A673 (cell line): ENCODE results near the gene PSD2. TPM values are rescaled to one million over a fixed set of nuclear protein-coding genes. Genes with fewer than 3 reads are reported as not detected.

ENCODE experiments used
- BruUV-seq: library from RNA; stranded (reverse); fragments of 400-500 nt; replicated peaks from 2 replicates; lab custom pipeline; 2021; lab: Mats Ljungman, UMichigan
- CTCF ChIA-PET: fragments of 300-600 bp; sonication (Branson Sonifier 250); formaldehyde crosslinking; loops from one replicate; lab custom pipeline; 2022; ENCODE audit warnings: antibody characterized with exemption; lab: Charles Lee
- POLR2A ChIA-PET: fragments of 300-600 bp; sonication (Branson Sonifier 250); formaldehyde crosslinking; loops from one replicate; lab custom pipeline; 2022; ENCODE audit warnings: antibody characterized with exemption; ENCODE audit not compliant: low non-redundant PET; lab: Charles Lee
- DNase-seq: peaks from one replicate; pipeline ENCODE4 v3.0.0-alpha.2; 2015; ENCODE audit warnings: low spot score
- H3K27ac ChIP-seq: fragments of 200-600 bp; sonication (generic); 2 replicates; pipeline ENCODE4 v1.5.1; 2016; ENCODE audit warnings: mixed run types, low read depth, mild to moderate bottlenecking, mixed read lengths, antibody characterized with exemption, low read length; ENCODE audit not compliant: poor library complexity, severe bottlenecking
- H3K27me3 ChIP-seq: fragments of 200-600 bp; sonication (generic); replicated peaks from 2 replicates; pipeline ENCODE4 v1.6.1; 2017; ENCODE audit warnings: mixed run types, low read depth, mild to moderate bottlenecking, mixed read lengths, antibody characterized with exemption, low read length; ENCODE audit not compliant: insufficient read depth, poor library complexity
- H3K36me3 ChIP-seq: fragments of 200-600 bp; sonication (generic); 2 replicates; pipeline ENCODE4 v1.6.1; 2016; ENCODE audit warnings: mixed run types, mild to moderate bottlenecking, mixed read lengths, antibody characterized with exemption, low read length; ENCODE audit not compliant: insufficient read depth, poor library complexity, severe bottlenecking
- H3K4me1 ChIP-seq: fragments of 200-600 bp; sonication (generic); 2 replicates; pipeline ENCODE4 v1.6.1; 2017; ENCODE audit warnings: mixed run types, mild to moderate bottlenecking, mixed read lengths, antibody characterized with exemption, low read length; ENCODE audit not compliant: insufficient read depth, poor library complexity, severe bottlenecking
- H3K4me3 ChIP-seq: fragments of 200-600 bp; sonication (generic); 2 replicates; pipeline ENCODE4 v1.5.1; 2016; ENCODE audit warnings: low read depth, mixed run types, mild to moderate bottlenecking, mixed read lengths, low read length; ENCODE audit not compliant: poor library complexity, severe bottlenecking
- H3K9me3 ChIP-seq: fragments of 200-600 bp; sonication (generic); 2 replicates; pipeline ENCODE4 v1.6.1; 2016; ENCODE audit warnings: mixed run types, low read depth, mild to moderate bottlenecking, mixed read lengths, antibody characterized with exemption, low read length; ENCODE audit not compliant: poor library complexity, severe bottlenecking
- EZH2 ChIP-seq: fragments of 200-600 bp; sonication (generic); IDR thresholded peaks from 2 replicates; pipeline ENCODE4 v1.6.1; 2017; ENCODE audit warnings: borderline replicate concordance, low read depth, mild to moderate bottlenecking, mixed read lengths, antibody characterized with exemption, low read length; ENCODE audit not compliant: poor library complexity, severe bottlenecking
- intact Hi-C: fragments of 100-400 bp; cut with micrococcal nuclease; formaldehyde crosslinking; loops from one replicate; pipeline ENCODE4 v1.10.0; 2022; ENCODE audit not compliant: unreplicated experiment
- total RNA-seq: library from RNA; stranded (reverse); gene quantifications from 2 replicates; pipeline ENCODE4 v1.2.3, GENCODE V29; 2021
- TF ChIP-seq, protein P1 (sequence below): fragments of 300-800, 200-600 bp; sonication (generic); conservative IDR thresholded peaks from 2 replicates; pipeline ENCODE4 v1.5.1; 2017; ENCODE audit warnings: low read depth, mild to moderate bottlenecking, antibody characterized with exemption, low read length, moderate library complexity, mixed read lengths

The PSD2 gene
- total RNA-seq, 1 experiment from 2014 or later = 0.26 TPM

DNA sequence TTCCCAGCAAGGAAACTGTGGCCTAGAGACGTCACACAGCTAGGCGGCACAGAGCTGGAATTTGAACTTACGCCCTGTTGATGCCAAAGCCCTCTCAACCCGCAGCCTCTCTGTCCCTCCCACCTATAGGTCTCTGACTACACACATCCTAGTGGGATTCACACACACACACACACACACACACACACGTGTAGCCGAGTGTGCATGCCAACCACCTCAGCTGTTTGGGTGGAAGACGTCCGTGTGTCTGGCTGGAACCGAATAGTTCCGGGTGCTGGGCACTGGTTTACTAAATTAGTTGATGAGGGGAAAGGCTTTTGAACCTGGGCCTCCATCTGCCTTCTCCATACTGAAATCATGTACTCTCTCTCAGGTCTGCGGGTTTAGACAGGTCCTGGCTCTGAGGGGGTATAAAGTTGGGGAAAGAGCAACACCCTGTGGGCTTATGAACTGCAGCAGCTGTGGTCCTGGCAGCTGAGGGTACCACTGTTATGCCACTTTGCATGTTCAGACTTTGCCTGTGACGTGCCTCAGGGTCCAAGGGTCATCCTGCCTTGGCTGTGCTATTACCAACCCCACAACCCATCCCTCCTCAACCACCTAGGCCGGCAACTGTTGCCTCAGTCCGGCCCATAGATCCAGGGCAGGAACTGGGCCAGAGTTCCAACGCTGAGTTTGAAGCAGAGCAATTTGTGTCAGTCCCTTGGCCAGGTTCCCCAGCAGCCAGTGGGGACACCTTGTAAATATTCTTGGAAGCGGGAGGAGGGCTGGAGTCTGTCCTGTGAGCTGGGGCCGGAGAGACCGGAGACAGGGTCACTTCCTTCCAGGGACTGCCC lies 50.5 kb downstream of the PSD2 start:
- BruUV-seq = no TSS peak

DNA sequence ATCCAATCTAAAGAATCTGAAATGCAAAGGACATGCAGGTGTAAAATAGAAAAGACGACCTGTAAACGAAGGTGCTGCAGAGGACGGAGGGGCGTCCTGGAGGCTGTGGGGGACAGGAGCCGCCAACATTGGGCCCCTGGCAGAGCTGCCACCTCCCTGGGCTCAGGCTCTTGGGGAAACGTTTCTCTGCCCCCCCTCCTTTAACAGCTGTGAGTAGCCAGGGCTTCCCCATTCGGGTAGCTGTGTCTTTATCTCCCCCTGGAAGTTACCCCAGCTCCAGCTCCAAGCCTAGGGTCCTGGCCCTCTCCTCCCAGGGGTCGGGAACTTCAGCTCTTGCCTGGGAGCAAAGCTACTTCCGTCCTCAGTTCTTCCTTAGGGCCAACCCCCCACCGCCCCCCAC lies 51.5 kb downstream of the PSD2 start:
- TF ChIP-seq, protein P1, sequence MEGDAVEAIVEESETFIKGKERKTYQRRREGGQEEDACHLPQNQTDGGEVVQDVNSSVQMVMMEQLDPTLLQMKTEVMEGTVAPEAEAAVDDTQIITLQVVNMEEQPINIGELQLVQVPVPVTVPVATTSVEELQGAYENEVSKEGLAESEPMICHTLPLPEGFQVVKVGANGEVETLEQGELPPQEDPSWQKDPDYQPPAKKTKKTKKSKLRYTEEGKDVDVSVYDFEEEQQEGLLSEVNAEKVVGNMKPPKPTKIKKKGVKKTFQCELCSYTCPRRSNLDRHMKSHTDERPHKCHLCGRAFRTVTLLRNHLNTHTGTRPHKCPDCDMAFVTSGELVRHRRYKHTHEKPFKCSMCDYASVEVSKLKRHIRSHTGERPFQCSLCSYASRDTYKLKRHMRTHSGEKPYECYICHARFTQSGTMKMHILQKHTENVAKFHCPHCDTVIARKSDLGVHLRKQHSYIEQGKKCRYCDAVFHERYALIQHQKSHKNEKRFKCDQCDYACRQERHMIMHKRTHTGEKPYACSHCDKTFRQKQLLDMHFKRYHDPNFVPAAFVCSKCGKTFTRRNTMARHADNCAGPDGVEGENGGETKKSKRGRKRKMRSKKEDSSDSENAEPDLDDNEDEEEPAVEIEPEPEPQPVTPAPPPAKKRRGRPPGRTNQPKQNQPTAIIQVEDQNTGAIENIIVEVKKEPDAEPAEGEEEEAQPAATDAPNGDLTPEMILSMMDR = no peak
- TF ChIP-seq EZH2 = no peak
- H3K27ac ChIP-seq = no peak overlapping the region
- intact Hi-C loops = loop anchor here (10.0 kb wide), 1 partner anchor 212 kb away; no protein-coding TSS in a partner anchor
- no peaks in the 10 kb centered on the region for H3K4me1 ChIP-seq
- DNase-seq = no peak
- H3K4me3 ChIP-seq = peak overlapping the region; percentile 66
- no peaks in the 10 kb centered on the region for H3K36me3 ChIP-seq
- ChIA-PET POLR2A (no interaction called here), CTCF (interaction anchor here (4.1 kb wide), 1 partner anchor 60 kb away, joined by 18 read pairs; no protein-coding TSS in a partner anchor)
- no TSS peak for BruUV-seq
- H3K9me3 ChIP-seq = no peaks in the 10 kb centered on the region
- H3K27me3 ChIP-seq = peaks cover 13% of the 10 kb centered on the region

More for the DNA sequence above, 50.5 kb downstream of the PSD2 start:
- CTCF ChIA-PET = interaction anchor here (4.1 kb wide), 1 partner anchor 58 kb away, joined by 18 read pairs; no protein-coding TSS in a partner anchor
- no peak for TF ChIP-seq EZH2
- TF ChIP-seq, protein P1 = no peak
- H3K36me3 ChIP-seq = no peaks in the 10 kb centered on the region
- POLR2A ChIA-PET = no interaction called here
- H3K27me3 ChIP-seq = peaks cover 13% of the 10 kb centered on the region
- no peak for DNase-seq
- no peaks in the 10 kb centered on the region for H3K4me1 ChIP-seq
- intact Hi-C loops = loop anchor here (10.0 kb wide), 1 partner anchor 211 kb away; no protein-coding TSS in a partner anchor
- H3K27ac ChIP-seq = no peak overlapping the region
- no peak overlapping the region for H3K4me3 ChIP-seq
- H3K9me3 ChIP-seq = no peaks in the 10 kb centered on the region

DNA sequence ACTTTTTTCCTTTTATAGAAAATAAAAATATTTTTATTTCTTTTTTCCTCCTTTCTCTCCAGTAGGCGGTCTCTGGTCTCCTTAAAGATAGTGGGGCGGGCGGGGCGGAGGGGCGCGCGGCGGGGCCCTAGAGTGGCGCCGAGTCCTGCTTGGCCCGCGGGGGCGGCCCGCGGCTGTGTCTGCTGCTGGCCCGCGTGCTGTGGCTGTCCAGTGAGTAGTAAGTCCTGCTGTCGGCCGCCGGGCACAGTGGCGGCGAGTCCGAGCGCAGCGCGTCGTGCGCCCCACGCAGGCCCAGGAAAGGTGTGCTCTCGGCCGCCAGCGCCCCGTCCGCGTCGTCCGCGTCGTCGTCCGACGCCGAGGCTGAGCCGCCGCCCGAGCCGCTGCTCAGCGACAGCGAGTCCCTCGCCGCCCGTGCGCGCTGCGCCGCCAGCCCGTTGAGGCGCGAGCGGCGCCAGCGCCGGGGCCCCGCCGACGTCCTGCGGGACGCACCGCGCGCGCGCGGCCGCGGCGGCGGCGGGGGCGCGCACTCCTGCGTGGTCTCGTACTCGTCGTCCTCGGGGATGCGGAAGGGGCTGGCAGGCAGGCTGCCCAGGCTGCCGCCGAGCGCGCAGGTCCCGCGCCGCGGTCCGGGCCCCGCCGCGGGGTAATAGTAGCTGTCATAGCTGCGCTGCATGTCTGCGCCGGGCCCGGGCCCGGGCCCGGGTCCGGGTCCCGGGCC lies 52.3 kb downstream of the PSD2 start:
- ChIA-PET CTCF (interaction anchor here (0.7 kb wide), 1 partner anchor 64 kb away, joined by 4 read pairs; no protein-coding TSS in a partner anchor), POLR2A (no interaction called here)
- Histone ChIP-seq H3K9me3 (no peaks in the 10 kb centered on the region), H3K4me1 (no peaks in the 10 kb centered on the region), H3K4me3 (peak overlapping the region; percentile 66), H3K36me3 (no peaks in the 10 kb centered on the region), H3K27ac (no peak overlapping the region), H3K27me3 (peaks cover 13% of the 10 kb centered on the region)
- peak; percentile 82 for DNase-seq
- BruUV-seq = no TSS peak
- TF ChIP-seq, protein P1 = no peak
- no peak for TF ChIP-seq EZH2
- intact Hi-C loops = loop anchor here (10.0 kb wide), 1 partner anchor 213 kb away; no protein-coding TSS in a partner anchor
